HepG2 (cell line): ENCODE measurements around the gene FKBP14. TPM values are rescaled to one million over a fixed set of nuclear protein-coding genes. Genes with fewer than 3 reads are reported as not detected.

Experiments used
- ISX ChIP-seq: sonication (generic); formaldehyde crosslinking; conservative IDR thresholded peaks from 2 replicates; pipeline ENCODE4 v1.5.0; 2020; ENCODE audit warnings: missing genetic modification reagents
- MBD4 ChIP-seq: IDR thresholded peaks from 2 replicates; pipeline ENCODE4 v1.6.1; 2012; ENCODE audit warnings: low read length, inconsistent platforms, borderline replicate concordance
- SP140L ChIP-seq: sonication (generic); formaldehyde crosslinking; IDR thresholded peaks from 2 replicates; pipeline ENCODE4 v1.4.0; 2020; ENCODE audit warnings: missing genetic modification reagents, borderline replicate concordance
- TAF1 ChIP-seq: sonication (generic); formaldehyde crosslinking; IDR thresholded peaks from 2 replicates; pipeline ENCODE4 v1.4.0; 2020; ENCODE audit warnings: missing genetic modification reagents
- ZNF101 ChIP-seq: sonication (generic); formaldehyde crosslinking; IDR thresholded peaks from 2 replicates; pipeline ENCODE4 v1.4.0; 2020; ENCODE audit warnings: mild to moderate bottlenecking, low read depth, missing genetic modification reagents, borderline replicate concordance
- ZNF530 ChIP-seq: sonication (generic); formaldehyde crosslinking; IDR thresholded peaks from 2 replicates; pipeline ENCODE4 v1.5.0; 2020; ENCODE audit warnings: low read depth, mild to moderate bottlenecking, missing genetic modification reagents
- ZNF550 ChIP-seq: sonication (generic); formaldehyde crosslinking; IDR thresholded peaks from 2 replicates; pipeline ENCODE4 v1.4.0; 2020; ENCODE audit warnings: mild to moderate bottlenecking, missing genetic modification reagents, borderline replicate concordance
- ZNF552 ChIP-seq: sonication (generic); formaldehyde crosslinking; IDR thresholded peaks from 2 replicates; pipeline ENCODE4 v1.9.0; 2022; ENCODE audit warnings: missing genetic modification reagents, mild to moderate bottlenecking, borderline replicate concordance
- ZSCAN25 ChIP-seq: sonication (generic); formaldehyde crosslinking; IDR thresholded peaks from 2 replicates; pipeline ENCODE4 v1.8.0; 2022; ENCODE audit warnings: mild to moderate bottlenecking, missing genetic modification reagents
- polyA plus RNA-seq, 8 experiments: library from polyadenylated mRNA; depleted of rRNA in 3 of 8; stranded (reverse) in 7 of 8; unstranded in 1 of 8; fragments of >200 nt; fragmentation: Illumina TruSeq in 4 of 8; extraction: Trizol in 4 of 8; gene quantifications; 2 replicates each; pipeline versions ENCODE4 v1.2.1 to v1.2.3, GENCODE V29; 2011 to 2016; ENCODE audit warnings: low read depth in 4 of 8, missing spikeins in 1 of 8, mixed read lengths in 1 of 8; ENCODE audit not compliant: insufficient read depth in 1 of 8
- total RNA-seq, 5 experiments: library from RNA; depleted of rRNA; stranded (reverse); fragments of >200 nt; fragmentation: Illumina TruSeq; extraction: Trizol; gene quantifications; 2 replicates each; pipeline ENCODE4 v1.2.3, GENCODE V29; 2016; ENCODE audit warnings: low read depth in 1 of 5
- TF ChIP-seq, protein P1 (sequence below): sonication (generic); formaldehyde crosslinking; IDR thresholded peaks from 2 replicates; pipeline ENCODE4 v1.5.1; 2020; ENCODE audit warnings: missing genetic modification reagents, mild to moderate bottlenecking, borderline replicate concordance
- TF ChIP-seq, protein P2 (sequence below): sonication (generic); formaldehyde crosslinking; IDR thresholded peaks from 2 replicates; pipeline ENCODE4 v1.5.0; 2020; ENCODE audit warnings: missing genetic modification reagents
- TF ChIP-seq, protein P3 (sequence below): sonication (generic); formaldehyde crosslinking; IDR thresholded peaks from 2 replicates; pipeline ENCODE4 v1.4.0; 2020; ENCODE audit warnings: missing genetic modification reagents
- TF ChIP-seq, protein P4 (sequence below): fragments of 450-650 bp; IDR thresholded peaks from 2 replicates; pipeline ENCODE4 v1.6.1; 2017
- TF ChIP-seq, protein P5 (sequence below): sonication (generic); formaldehyde crosslinking; IDR thresholded peaks from 2 replicates; pipeline ENCODE4 v1.4.0; 2020; ENCODE audit warnings: mild to moderate bottlenecking, missing genetic modification reagents

FKBP14 gene
- total and polyA plus RNA-seq, 2 of the 13 experiments (the other 11 are each of a cell fraction or from before 2014, with no cell fraction given): 20.0 to 32.3 TPM

DNA sequence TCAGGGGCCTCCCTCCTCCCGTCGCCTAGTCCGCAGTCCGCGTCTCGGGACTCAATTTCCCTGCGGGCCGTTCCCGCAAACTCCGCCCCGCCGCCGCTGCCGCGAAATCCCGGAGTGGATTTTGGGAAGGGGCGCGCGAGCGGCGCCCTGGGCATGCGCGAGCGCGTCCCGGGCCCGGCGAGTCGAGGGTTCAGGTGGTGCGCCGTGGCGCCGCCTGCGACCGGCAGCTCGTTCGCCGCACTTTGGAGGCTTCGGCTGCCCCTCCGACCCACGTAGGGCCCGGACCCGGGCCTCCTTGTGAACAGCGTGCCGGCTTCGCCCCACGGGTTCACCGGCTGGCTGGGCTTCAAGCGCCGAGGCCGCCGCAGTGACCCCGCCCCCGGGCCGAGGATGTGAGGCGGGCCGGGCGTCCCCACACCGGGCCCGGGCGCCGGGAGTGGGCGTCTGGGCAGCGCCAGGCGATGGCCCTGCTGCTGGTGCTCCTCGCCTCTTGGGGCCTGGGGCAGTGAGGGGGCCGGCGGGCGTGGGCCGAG, 1.8 kb upstream of the FKBP14 start, which contains the start of gene PLEKHA8 (continued):
- TF ChIP-seq MBD4 (no peak), ZNF552 (CRISPR knock-in tag) (no peak), SP140L (CRISPR knock-in tag) (0 out of 2 replicates have a peak, but pooled peaks have one; percentile 48), ZSCAN25 (no peak; the same call in 1 of the 2 replicates), ZNF550 (no peak), ZNF101 (CRISPR knock-in tag) (no peak), ISX (no peak), ZNF530 (CRISPR knock-in tag) (no peak), TAF1 (CRISPR knock-in tag) (peak; percentile 78)
- TF ChIP-seq, protein P1, sequence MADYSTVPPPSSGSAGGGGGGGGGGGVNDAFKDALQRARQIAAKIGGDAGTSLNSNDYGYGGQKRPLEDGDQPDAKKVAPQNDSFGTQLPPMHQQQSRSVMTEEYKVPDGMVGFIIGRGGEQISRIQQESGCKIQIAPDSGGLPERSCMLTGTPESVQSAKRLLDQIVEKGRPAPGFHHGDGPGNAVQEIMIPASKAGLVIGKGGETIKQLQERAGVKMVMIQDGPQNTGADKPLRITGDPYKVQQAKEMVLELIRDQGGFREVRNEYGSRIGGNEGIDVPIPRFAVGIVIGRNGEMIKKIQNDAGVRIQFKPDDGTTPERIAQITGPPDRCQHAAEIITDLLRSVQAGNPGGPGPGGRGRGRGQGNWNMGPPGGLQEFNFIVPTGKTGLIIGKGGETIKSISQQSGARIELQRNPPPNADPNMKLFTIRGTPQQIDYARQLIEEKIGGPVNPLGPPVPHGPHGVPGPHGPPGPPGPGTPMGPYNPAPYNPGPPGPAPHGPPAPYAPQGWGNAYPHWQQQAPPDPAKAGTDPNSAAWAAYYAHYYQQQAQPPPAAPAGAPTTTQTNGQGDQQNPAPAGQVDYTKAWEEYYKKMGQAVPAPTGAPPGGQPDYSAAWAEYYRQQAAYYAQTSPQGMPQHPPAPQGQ (CRISPR knock-in tag): no peak
- TF ChIP-seq, protein P2, sequence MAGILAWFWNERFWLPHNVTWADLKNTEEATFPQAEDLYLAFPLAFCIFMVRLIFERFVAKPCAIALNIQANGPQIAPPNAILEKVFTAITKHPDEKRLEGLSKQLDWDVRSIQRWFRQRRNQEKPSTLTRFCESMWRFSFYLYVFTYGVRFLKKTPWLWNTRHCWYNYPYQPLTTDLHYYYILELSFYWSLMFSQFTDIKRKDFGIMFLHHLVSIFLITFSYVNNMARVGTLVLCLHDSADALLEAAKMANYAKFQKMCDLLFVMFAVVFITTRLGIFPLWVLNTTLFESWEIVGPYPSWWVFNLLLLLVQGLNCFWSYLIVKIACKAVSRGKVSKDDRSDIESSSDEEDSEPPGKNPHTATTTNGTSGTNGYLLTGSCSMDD (CRISPR knock-in tag): no peak
- TF ChIP-seq, protein P3, sequence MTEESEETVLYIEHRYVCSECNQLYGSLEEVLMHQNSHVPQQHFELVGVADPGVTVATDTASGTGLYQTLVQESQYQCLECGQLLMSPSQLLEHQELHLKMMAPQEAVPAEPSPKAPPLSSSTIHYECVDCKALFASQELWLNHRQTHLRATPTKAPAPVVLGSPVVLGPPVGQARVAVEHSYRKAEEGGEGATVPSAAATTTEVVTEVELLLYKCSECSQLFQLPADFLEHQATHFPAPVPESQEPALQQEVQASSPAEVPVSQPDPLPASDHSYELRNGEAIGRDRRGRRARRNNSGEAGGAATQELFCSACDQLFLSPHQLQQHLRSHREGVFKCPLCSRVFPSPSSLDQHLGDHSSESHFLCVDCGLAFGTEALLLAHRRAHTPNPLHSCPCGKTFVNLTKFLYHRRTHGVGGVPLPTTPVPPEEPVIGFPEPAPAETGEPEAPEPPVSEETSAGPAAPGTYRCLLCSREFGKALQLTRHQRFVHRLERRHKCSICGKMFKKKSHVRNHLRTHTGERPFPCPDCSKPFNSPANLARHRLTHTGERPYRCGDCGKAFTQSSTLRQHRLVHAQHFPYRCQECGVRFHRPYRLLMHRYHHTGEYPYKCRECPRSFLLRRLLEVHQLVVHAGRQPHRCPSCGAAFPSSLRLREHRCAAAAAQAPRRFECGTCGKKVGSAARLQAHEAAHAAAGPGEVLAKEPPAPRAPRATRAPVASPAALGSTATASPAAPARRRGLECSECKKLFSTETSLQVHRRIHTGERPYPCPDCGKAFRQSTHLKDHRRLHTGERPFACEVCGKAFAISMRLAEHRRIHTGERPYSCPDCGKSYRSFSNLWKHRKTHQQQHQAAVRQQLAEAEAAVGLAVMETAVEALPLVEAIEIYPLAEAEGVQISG (CRISPR knock-in tag): peak; percentile 73
- TF ChIP-seq, protein P4, sequence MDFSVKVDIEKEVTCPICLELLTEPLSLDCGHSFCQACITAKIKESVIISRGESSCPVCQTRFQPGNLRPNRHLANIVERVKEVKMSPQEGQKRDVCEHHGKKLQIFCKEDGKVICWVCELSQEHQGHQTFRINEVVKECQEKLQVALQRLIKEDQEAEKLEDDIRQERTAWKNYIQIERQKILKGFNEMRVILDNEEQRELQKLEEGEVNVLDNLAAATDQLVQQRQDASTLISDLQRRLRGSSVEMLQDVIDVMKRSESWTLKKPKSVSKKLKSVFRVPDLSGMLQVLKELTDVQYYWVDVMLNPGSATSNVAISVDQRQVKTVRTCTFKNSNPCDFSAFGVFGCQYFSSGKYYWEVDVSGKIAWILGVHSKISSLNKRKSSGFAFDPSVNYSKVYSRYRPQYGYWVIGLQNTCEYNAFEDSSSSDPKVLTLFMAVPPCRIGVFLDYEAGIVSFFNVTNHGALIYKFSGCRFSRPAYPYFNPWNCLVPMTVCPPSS: no peak
- TF ChIP-seq, protein P5, sequence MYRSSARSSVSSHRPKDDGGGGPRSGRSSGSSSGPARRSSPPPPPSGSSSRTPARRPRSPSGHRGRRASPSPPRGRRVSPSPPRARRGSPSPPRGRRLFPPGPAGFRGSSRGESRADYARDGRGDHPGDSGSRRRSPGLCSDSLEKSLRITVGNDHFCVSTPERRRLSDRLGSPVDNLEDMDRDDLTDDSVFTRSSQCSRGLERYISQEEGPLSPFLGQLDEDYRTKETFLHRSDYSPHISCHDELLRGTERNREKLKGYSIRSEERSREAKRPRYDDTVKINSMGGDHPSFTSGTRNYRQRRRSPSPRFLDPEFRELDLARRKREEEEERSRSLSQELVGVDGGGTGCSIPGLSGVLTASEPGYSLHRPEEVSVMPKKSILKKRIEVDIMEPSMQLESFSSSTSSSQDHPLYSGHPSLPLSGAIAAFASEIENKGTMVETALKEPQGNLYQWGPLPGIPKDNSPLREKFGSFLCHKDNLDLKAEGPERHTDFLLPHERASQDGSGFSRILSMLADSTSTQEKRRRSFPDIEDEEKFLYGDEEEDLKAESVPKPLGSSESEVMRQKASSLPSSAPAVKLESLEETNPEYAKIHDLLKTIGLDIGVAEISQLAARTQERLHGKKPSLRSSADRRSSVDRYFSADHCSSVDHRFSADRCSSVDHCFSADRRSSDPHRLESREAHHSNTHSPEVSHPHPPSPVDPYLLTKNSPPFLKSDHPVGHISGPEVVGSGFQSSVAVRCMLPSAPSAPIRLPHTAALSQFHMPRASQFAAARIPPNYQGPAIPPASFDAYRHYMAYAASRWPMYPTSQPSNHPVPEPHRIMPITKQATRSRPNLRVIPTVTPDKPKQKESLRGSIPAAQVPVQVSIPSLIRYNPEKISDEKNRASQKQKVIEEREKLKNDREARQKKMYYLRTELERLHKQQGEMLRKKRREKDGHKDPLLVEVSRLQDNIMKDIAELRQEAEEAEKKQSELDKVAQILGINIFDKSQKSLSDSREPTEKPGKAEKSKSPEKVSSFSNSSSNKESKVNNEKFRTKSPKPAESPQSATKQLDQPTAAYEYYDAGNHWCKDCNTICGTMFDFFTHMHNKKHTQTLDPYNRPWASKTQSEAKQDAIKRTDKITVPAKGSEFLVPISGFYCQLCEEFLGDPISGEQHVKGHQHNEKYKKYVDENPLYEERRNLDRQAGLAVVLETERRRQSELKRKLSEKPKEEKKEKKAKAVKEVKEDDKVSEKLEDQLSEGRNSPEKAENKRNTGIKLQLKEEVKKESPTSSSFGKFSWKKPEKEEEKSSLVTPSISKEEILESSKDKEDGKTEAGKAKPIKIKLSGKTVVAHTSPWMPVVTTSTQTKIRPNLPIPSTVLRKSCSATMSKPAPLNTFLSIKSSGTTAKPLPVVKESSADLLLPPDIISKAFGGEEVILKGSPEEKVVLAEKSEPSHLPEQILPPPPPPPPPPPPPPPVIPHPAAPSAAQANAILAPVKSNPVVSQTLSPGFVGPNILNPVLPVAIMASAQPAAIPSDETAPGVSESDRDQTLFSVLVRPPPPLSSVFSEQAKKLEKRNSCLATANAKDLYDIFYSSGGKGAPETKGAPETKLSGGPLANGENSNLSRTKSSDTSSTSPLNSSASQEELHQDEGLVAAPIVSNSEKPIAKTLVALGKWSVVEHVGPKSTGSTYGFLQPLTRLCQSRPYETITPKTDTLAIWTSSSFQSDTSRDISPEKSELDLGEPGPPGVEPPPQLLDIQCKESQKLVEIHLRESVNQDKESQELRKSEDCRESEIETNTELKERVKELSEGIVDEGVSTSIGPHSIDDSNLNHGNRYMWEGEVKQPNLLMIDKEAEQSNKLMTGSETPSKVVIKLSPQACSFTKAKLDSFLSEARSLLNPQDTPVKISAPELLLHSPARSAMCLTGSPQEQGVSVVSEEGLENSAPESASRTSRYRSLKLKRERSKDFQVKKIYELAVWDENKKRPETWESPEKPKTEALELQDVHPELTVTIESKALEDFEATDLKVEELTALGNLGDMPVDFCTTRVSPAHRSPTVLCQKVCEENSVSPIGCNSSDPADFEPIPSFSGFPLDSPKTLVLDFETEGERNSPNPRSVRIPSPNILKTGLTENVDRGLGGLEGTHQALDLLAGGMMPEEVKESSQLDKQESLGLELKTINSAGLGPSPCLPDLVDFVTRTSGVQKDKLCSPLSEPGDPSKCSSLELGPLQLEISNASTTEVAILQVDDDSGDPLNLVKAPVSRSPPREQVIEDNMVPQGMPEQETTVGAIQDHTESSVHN (CRISPR knock-in tag): peak; percentile 23; the same call in 1 of the 2 replicates
